Panc1 (cell line): Measurements from ENCODE around the gene PDCD11.

ENCODE experiments used
- POLR2AphosphoS5 ChIP-seq: IDR thresholded peaks from 2 replicates; pipeline ENCODE4 v1.6.1; 2012; ENCODE audit warnings: mild to moderate bottlenecking, low read depth, low read length, moderate library complexity
- SIN3A ChIP-seq: IDR thresholded peaks from 2 replicates; pipeline ENCODE4 v1.6.1; 2012; ENCODE audit warnings: low read depth, mild to moderate bottlenecking, low read length, moderate library complexity, borderline replicate concordance; ENCODE audit not compliant: insufficient read depth
- TCF7L2 ChIP-seq: IDR thresholded peaks from 2 replicates; pipeline ENCODE4 v1.6.1; 2011; ENCODE audit warnings: mild to moderate bottlenecking, low read depth, low read length, inconsistent platforms
- TF ChIP-seq, protein P1 (sequence below), 2 experiments: IDR thresholded peaks; 2 replicates each; pipeline ENCODE4 v1.6.1; 2011 to 2012; ENCODE audit warnings: low read depth in 2 of 2, control low read depth in 1 of 2, low read length in 1 of 2, mild to moderate bottlenecking in 1 of 2, moderate library complexity in 1 of 2; ENCODE audit not compliant: insufficient read depth in 1 of 2
- TF ChIP-seq, protein P2 (sequence below): fragments of 450-650 bp; IDR thresholded peaks from 2 replicates; pipeline ENCODE4 v1.5.1; 2017; ENCODE audit warnings: mild to moderate bottlenecking

DNA sequence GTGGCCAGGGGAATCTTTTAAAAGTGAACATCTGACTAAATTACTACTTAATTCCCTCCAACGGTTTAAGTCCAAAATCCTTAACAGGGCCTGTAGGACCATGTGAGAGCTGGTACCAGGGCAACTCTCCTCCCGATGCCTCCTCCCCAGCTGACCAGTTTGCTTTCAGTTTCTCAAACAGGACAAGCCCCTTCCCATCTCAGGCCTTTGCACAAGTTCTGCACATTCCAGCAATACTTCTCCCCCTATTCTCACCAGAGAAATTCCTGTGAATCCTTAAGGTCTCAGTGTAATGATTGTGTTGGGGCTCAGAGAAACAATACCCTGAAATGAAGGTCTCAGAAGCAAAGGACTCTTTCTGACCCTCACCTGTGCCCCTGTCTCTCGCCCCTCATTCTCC, 70.3 kb downstream of the PDCD11 start:
- TF ChIP-seq, protein P1, sequence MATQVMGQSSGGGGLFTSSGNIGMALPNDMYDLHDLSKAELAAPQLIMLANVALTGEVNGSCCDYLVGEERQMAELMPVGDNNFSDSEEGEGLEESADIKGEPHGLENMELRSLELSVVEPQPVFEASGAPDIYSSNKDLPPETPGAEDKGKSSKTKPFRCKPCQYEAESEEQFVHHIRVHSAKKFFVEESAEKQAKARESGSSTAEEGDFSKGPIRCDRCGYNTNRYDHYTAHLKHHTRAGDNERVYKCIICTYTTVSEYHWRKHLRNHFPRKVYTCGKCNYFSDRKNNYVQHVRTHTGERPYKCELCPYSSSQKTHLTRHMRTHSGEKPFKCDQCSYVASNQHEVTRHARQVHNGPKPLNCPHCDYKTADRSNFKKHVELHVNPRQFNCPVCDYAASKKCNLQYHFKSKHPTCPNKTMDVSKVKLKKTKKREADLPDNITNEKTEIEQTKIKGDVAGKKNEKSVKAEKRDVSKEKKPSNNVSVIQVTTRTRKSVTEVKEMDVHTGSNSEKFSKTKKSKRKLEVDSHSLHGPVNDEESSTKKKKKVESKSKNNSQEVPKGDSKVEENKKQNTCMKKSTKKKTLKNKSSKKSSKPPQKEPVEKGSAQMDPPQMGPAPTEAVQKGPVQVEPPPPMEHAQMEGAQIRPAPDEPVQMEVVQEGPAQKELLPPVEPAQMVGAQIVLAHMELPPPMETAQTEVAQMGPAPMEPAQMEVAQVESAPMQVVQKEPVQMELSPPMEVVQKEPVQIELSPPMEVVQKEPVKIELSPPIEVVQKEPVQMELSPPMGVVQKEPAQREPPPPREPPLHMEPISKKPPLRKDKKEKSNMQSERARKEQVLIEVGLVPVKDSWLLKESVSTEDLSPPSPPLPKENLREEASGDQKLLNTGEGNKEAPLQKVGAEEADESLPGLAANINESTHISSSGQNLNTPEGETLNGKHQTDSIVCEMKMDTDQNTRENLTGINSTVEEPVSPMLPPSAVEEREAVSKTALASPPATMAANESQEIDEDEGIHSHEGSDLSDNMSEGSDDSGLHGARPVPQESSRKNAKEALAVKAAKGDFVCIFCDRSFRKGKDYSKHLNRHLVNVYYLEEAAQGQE (IDR thresholded peaks at IDR 0.05; ENCODE audit: insufficient read depth in 1 of 2, low read depth in 2 of 2, low read length in 1 of 2), result no peak
- TF ChIP-seq, protein P2, sequence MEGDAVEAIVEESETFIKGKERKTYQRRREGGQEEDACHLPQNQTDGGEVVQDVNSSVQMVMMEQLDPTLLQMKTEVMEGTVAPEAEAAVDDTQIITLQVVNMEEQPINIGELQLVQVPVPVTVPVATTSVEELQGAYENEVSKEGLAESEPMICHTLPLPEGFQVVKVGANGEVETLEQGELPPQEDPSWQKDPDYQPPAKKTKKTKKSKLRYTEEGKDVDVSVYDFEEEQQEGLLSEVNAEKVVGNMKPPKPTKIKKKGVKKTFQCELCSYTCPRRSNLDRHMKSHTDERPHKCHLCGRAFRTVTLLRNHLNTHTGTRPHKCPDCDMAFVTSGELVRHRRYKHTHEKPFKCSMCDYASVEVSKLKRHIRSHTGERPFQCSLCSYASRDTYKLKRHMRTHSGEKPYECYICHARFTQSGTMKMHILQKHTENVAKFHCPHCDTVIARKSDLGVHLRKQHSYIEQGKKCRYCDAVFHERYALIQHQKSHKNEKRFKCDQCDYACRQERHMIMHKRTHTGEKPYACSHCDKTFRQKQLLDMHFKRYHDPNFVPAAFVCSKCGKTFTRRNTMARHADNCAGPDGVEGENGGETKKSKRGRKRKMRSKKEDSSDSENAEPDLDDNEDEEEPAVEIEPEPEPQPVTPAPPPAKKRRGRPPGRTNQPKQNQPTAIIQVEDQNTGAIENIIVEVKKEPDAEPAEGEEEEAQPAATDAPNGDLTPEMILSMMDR, result no peak
- TF ChIP-seq POLR2AphosphoS5 (no peak), TCF7L2 (no peak), SIN3A (no peak)
